HepG2 (cell line): ENCODE results near the gene SH3GLB2. TPM values are rescaled to one million over a fixed set of nuclear protein-coding genes. Genes with fewer than 3 reads are reported as not detected.
A peak's percentile ranks its signal among the peaks of the same experiment; 100 is the strongest.

Experiments
- ATAC-seq: fragments of 200-7000 bp; cut with Tn5 transposase; 3 replicates; pipeline ENCODE4 v1.9.1; 2020; ENCODE audit warnings: mild to moderate bottlenecking, moderate library complexity
- BruUV-seq: library from RNA; stranded (reverse); fragments of 400-500 nt; replicated peaks from 2 replicates; lab custom pipeline; 2021; lab: Mats Ljungman, UMichigan
- CTCF ChIA-PET: fragments of 300-600 bp; formaldehyde crosslinking; extraction: SDS; loops from one replicate; lab custom pipeline; 2021; ENCODE audit warnings: low total read pairs, inconsistent platforms, low intra/inter-chr PET ratio; lab: Yijun Ruan, JAX
- POLR2A ChIA-PET: fragments of 350-600 bp; sonication (Branson Sonifier 250); formaldehyde crosslinking; loops from one replicate; lab custom pipeline; 2020; ENCODE audit warnings: antibody characterized with exemption, inconsistent platforms; lab: Yijun Ruan, JAX
- DNase-seq: peaks from one replicate; pipeline ENCODE4 v3.0.0-alpha.2; 2015; ENCODE audit warnings: low spot score
- FAIRE-seq: peaks from 3 replicates; lab custom pipeline; 2011; peaks lifted over from hg19 to GRCh38; lab: Jason Lieb, UNC
- H2AFZ ChIP-seq: one replicate; pipeline ENCODE4 v1.6.1; 2011; ENCODE audit warnings: low read length, inconsistent platforms
- H3K27ac ChIP-seq: fragments of 300-600 bp; 3 replicates; pipeline ENCODE4 v1.8.0; 2011; ENCODE audit warnings: mixed run types, mild to moderate bottlenecking, mixed read lengths, low read length, inconsistent platforms; ENCODE audit not compliant: insufficient read depth; ENCODE audit errors: extremely low read length
- H3K27me3 ChIP-seq, 2 experiments: fragments of 200-600 bp in 1 of 2; 2 replicates in 1 of 2; 3 replicates in 1 of 2; pipeline versions ENCODE4 v1.6.0 to v1.8.0; 2011; ENCODE audit warnings: low read length in 2 of 2, mild to moderate bottlenecking in 2 of 2, moderate library complexity in 2 of 2, inconsistent platforms in 1 of 2; ENCODE audit not compliant: insufficient read depth in 2 of 2, control insufficient read depth in 1 of 2
- H3K36me3 ChIP-seq, 2 experiments: fragments of 200-600 bp in 1 of 2; replicated peaks in 1 of 2; 2 replicates in 1 of 2; 3 replicates in 1 of 2; pipeline versions ENCODE4 v1.5.1 to v1.8.0; 2011; ENCODE audit warnings: low read length in 2 of 2, inconsistent platforms in 1 of 2; ENCODE audit not compliant: insufficient read depth in 2 of 2, control insufficient read depth in 1 of 2
- H3K4me1 ChIP-seq: 2 replicates; pipeline ENCODE4 v1.5.1; 2012; ENCODE audit warnings: low read length, inconsistent platforms; ENCODE audit not compliant: insufficient read depth
- H3K4me2 ChIP-seq: 2 replicates; pipeline ENCODE4 v1.6.0; 2011; ENCODE audit warnings: low read depth, low read length, inconsistent platforms
- H3K4me3 ChIP-seq, 3 experiments: fragments of 200-600 bp in 1 of 3; sonication (generic), shearing (Covaris generic) in 1 of 3; replicated peaks in 1 of 3; 2 replicates each; pipeline ENCODE4 v1.5.1; 2011 to 2016; ENCODE audit warnings: low read length in 3 of 3, inconsistent platforms in 2 of 3, low read depth in 2 of 3, mild to moderate bottlenecking in 2 of 3, control low read depth in 1 of 3, mixed read lengths in 1 of 3; ENCODE audit not compliant: insufficient read depth in 1 of 3
- H3K79me2 ChIP-seq: one replicate; pipeline ENCODE4 v1.6.1; 2011; ENCODE audit warnings: low read length, inconsistent platforms; ENCODE audit not compliant: insufficient read depth
- H3K9ac ChIP-seq: 2 replicates; pipeline ENCODE4 v1.6.0; 2011; ENCODE audit warnings: mild to moderate bottlenecking, low read depth, low read length, inconsistent platforms; ENCODE audit not compliant: insufficient read depth
- H3K9me3 ChIP-seq: 2 replicates; pipeline ENCODE4 v1.5.1; 2012; ENCODE audit warnings: mild to moderate bottlenecking, low read length
- H4K20me1 ChIP-seq: 2 replicates; pipeline ENCODE4 v1.6.0; 2011; ENCODE audit warnings: inconsistent platforms, mild to moderate bottlenecking, low read length, moderate library complexity; ENCODE audit not compliant: insufficient read depth
- CTCF ChIP-seq: sonication (generic); formaldehyde crosslinking; IDR thresholded peaks from 2 replicates; pipeline ENCODE4 v1.5.0; 2020; ENCODE audit warnings: mild to moderate bottlenecking, missing genetic modification reagents, moderate library complexity
- DBP ChIP-seq: sonication (generic); formaldehyde crosslinking; IDR thresholded peaks from 2 replicates; pipeline ENCODE4 v1.4.0; 2020; ENCODE audit warnings: missing genetic modification reagents; ENCODE audit errors: not compliant biosample characterization
- HDAC2 ChIP-seq: sonication (generic); formaldehyde crosslinking; IDR thresholded peaks from 2 replicates; pipeline ENCODE4 v1.4.0; 2020; ENCODE audit warnings: missing genetic modification reagents
- NR2F1 ChIP-seq, 2 experiments: fragments of 450-650 bp in 1 of 2; formaldehyde crosslinking in 1 of 2; IDR thresholded peaks; 2 replicates each; pipeline versions ENCODE4 v1.5.0 to v1.6.1; 2016 to 2020; ENCODE audit warnings: mild to moderate bottlenecking in 1 of 2, missing compliant biosample characterization in 1 of 2, missing genetic modification reagents in 1 of 2, moderate library complexity in 1 of 2
- PAWR ChIP-seq: sonication (generic); formaldehyde crosslinking; IDR thresholded peaks from 2 replicates; pipeline ENCODE4 v1.4.0; 2020; ENCODE audit warnings: missing genetic modification reagents, mild to moderate bottlenecking, borderline replicate concordance
- RARA ChIP-seq: IDR thresholded peaks from 2 replicates; pipeline ENCODE4 v1.6.1; 2016; ENCODE audit warnings: missing genetic modification reagents, missing compliant biosample characterization
- RFX1 ChIP-seq: fragments of 450-650 bp; IDR thresholded peaks from 2 replicates; pipeline ENCODE4 v1.6.1; 2017
- RXRA ChIP-seq: sonication (generic); formaldehyde crosslinking; IDR thresholded peaks from 2 replicates; pipeline ENCODE4 v1.5.1; 2020; ENCODE audit warnings: missing genetic modification reagents
- RXRB ChIP-seq: IDR thresholded peaks from 2 replicates; pipeline ENCODE4 v1.6.1; 2016; ENCODE audit warnings: borderline replicate concordance, missing genetic modification reagents, missing compliant biosample characterization
- SAP130 ChIP-seq: IDR thresholded peaks from 2 replicates; pipeline ENCODE4 v1.6.1; 2016; ENCODE audit warnings: low read depth
- SKI ChIP-seq: fragments of 450-650 bp; IDR thresholded peaks from one replicate; pipeline ENCODE4 v1.6.1; 2018; ENCODE audit warnings: mild to moderate bottlenecking; ENCODE audit not compliant: partially characterized antibody
- SOX6 ChIP-seq, 2 experiments: fragments of 450-650 bp in 1 of 2; sonication (generic) in 1 of 2; formaldehyde crosslinking in 1 of 2; IDR thresholded peaks; 2 replicates each; pipeline versions ENCODE4 v1.4.0 to v1.6.1; 2017 to 2020; ENCODE audit warnings: antibody characterized with exemption in 1 of 2, mild to moderate bottlenecking in 1 of 2, missing genetic modification reagents in 1 of 2
- SRSF1 ChIP-seq: fragments of 200-400 bp; formaldehyde crosslinking; optimal IDR thresholded peaks from 2 replicates; pipeline ENCODE3; 2017; ENCODE audit warnings: mild to moderate bottlenecking, low read depth, low read length, moderate library complexity
- TFAP4 ChIP-seq: sonication (generic); IDR thresholded peaks from 2 replicates; pipeline ENCODE4 v1.6.1; 2016; ENCODE audit warnings: low read depth, borderline replicate concordance
- TRIM24 ChIP-seq: sonication (generic); formaldehyde crosslinking; IDR thresholded peaks from 2 replicates; pipeline ENCODE4 v1.8.0; 2022; ENCODE audit warnings: mild to moderate bottlenecking, missing genetic modification reagents
- YY1 ChIP-seq: IDR thresholded peaks from 2 replicates; pipeline ENCODE4 v1.6.1; 2011; ENCODE audit warnings: low read length, low read depth, moderate library complexity, mild to moderate bottlenecking; ENCODE audit not compliant: insufficient read depth, insufficient replicate concordance
- ZBTB38 ChIP-seq: sonication (generic); formaldehyde crosslinking; IDR thresholded peaks from 2 replicates; pipeline ENCODE4 v1.5.1; 2020; ENCODE audit warnings: mild to moderate bottlenecking, missing genetic modification reagents
- ZNF333 ChIP-seq: sonication (generic); formaldehyde crosslinking; IDR thresholded peaks from 2 replicates; pipeline ENCODE4 v1.4.0; 2020; ENCODE audit warnings: mild to moderate bottlenecking, missing genetic modification reagents, borderline replicate concordance
- ZNF33A ChIP-seq: sonication (generic); formaldehyde crosslinking; IDR thresholded peaks from 2 replicates; pipeline ENCODE4 v1.5.1; 2020; ENCODE audit warnings: missing genetic modification reagents, mild to moderate bottlenecking, moderate library complexity, borderline replicate concordance
- ZNF644 ChIP-seq: IDR thresholded peaks from 2 replicates; pipeline ENCODE4 v1.6.1; 2016; ENCODE audit warnings: low read depth
- ZNF7 ChIP-seq: IDR thresholded peaks from 2 replicates; pipeline ENCODE4 v1.6.1; 2016; ENCODE audit warnings: missing biosample characterization, missing genetic modification reagents
- WGBS: methylation state at CpG from one replicate; pipeline ENCODE4 v1.1.6; 2017; ENCODE audit warnings: low lambda C conversion rate; 5-methylcytosine and 5-hydroxymethylcytosine counted together
- in situ Hi-C: cut with HindIII; loops from 2 replicates; pipeline ENCODE4 v1.10.0; 2017; ENCODE audit warnings: low pct_unique_long_range_greater_than_20kb; ENCODE audit not compliant: extremely low pct_ligation_motif_present
- intact Hi-C: fragments of 100-400 bp; cut with micrococcal nuclease; formaldehyde crosslinking; loops from one replicate; pipeline ENCODE4 v1.10.0; 2022; ENCODE audit not compliant: unreplicated experiment
- polyA plus RNA-seq, 8 experiments: library from polyadenylated mRNA; depleted of rRNA in 3 of 8; stranded (reverse) in 7 of 8; unstranded in 1 of 8; fragments of >200 nt; fragmentation: Illumina TruSeq in 4 of 8; extraction: Trizol in 4 of 8; gene quantifications; 2 replicates each; pipeline versions ENCODE4 v1.2.1 to v1.2.3, GENCODE V29; 2011 to 2016; ENCODE audit warnings: low read depth in 4 of 8, missing spikeins in 1 of 8, mixed read lengths in 1 of 8; ENCODE audit not compliant: insufficient read depth in 1 of 8
- total RNA-seq, 5 experiments: library from RNA; depleted of rRNA; stranded (reverse); fragments of >200 nt; fragmentation: Illumina TruSeq; extraction: Trizol; gene quantifications; 2 replicates each; pipeline ENCODE4 v1.2.3, GENCODE V29; 2016; ENCODE audit warnings: low read depth in 1 of 5

SH3GLB2 gene
- total and polyA plus RNA-seq, 2 of the 13 experiments (the other 11 are each of a cell fraction or from before 2014, with no cell fraction given): 24.0 to 40.6 TPM

- peak; percentile 52 for DNase-seq
- H3K27me3 ChIP-seq: no peaks in the 10 kb centered on the region
- H3K27ac ChIP-seq: peak overlapping the region; percentile 72
- WGBS: 71% methylated on average over 18 of the region's 21 CpGs
- no peaks in the 10 kb centered on the region for H3K79me2 ChIP-seq
- peak; percentile 61 for ATAC-seq
- intact Hi-C loops: no loop called here
- H2AFZ ChIP-seq: no peak overlapping the region
- BruUV-seq: no TSS peak
- ChIA-PET CTCF (no interaction called here), POLR2A (interaction anchor here (1.0 kb wide), 1 partner anchor 23 kb away, joined by 3 read pairs; the partner anchor contains the start of gene MIGA2)
- H3K36me3 ChIP-seq: peaks cover 1 to 3% of the 10 kb centered on the region in 2 experiments; a peak in 1 of 5 replicates
- H3K4me3 ChIP-seq: peak overlapping the region in 1 of 3 experiments; percentile 42; a peak in 1 of 6 replicates
- H3K9me3 ChIP-seq: no peaks in the 10 kb centered on the region
- H3K9ac ChIP-seq: peak overlapping the region; percentile 30; the same call in 1 of the 2 replicates
- no peak for FAIRE-seq
- in situ Hi-C loops: no loop called here
- H4K20me1 ChIP-seq: no peaks in the 10 kb centered on the region
- peak overlapping the region; percentile 64 for H3K4me2 ChIP-seq
- peaks cover 33% of the 10 kb centered on the region for H3K4me1 ChIP-seq
- TF ChIP-seq ZBTB38 (CRISPR knock-in tag) (peak; percentile 13; the same call in 1 of the 2 replicates), RXRA (0 out of 2 replicates have a peak, but pooled peaks have one; percentile 5), ZNF33A (CRISPR knock-in tag) (no peak), SAP130 (0 out of 2 replicates have a peak, but pooled peaks have one; percentile 11), TRIM24 (no peak), RFX1 (no peak), RXRB (peak; percentile 7; the same call in 1 of the 2 replicates), SOX6 (IDR thresholded peaks at IDR 0.05) (no peak), SOX6 (CRISPR knock-in tag; IDR thresholded peaks at IDR 0.05) (0 out of 2 replicates have a peak, but pooled peaks have one; percentile 15), ZNF333 (CRISPR knock-in tag) (0 out of 2 replicates have a peak, but pooled peaks have one; percentile 63), TFAP4 (0 out of 2 replicates have a peak, but pooled peaks have one; percentile 9), SKI (no peak), PAWR (CRISPR knock-in tag) (no peak), SRSF1 (peak; percentile 74), CTCF (CRISPR knock-in tag) (0 out of 2 replicates have a peak, but pooled peaks have one; percentile 12), ZNF7 (CRISPR knock-in tag) (no peak), YY1 (no peak), ZNF644 (CRISPR knock-in tag) (no peak), NR2F1 (CRISPR knock-in tag; IDR thresholded peaks at IDR 0.05) (peak in 1 of 2 experiments; percentile 61; a peak in 1 of 4 replicates), RARA (CRISPR knock-in tag) (peak; percentile 23; the same call in 1 of the 2 replicates), HDAC2 (CRISPR knock-in tag) (no peak), DBP (CRISPR knock-in tag) (no peak)
These were observed 31.0 kb upstream of the SH3GLB2 start for GRCh38 chr9:129058965-129059795.
